Measurements from ENCODE around the gene TEAD4. TPM values are rescaled to one million over a fixed set of nuclear protein-coding genes. Genes with fewer than 3 reads are reported as not detected.
A peak's percentile ranks its signal among the peaks of the same experiment; 100 is the strongest.

Gene TEAD4
- total RNA-seq, 1 donor from 2014 or later, result 120 TPM

GRCh38 chr12:3005736-3006135 is 46.5 kb downstream of the TEAD4 start:
- TF ChIP-seq, protein P1, sequence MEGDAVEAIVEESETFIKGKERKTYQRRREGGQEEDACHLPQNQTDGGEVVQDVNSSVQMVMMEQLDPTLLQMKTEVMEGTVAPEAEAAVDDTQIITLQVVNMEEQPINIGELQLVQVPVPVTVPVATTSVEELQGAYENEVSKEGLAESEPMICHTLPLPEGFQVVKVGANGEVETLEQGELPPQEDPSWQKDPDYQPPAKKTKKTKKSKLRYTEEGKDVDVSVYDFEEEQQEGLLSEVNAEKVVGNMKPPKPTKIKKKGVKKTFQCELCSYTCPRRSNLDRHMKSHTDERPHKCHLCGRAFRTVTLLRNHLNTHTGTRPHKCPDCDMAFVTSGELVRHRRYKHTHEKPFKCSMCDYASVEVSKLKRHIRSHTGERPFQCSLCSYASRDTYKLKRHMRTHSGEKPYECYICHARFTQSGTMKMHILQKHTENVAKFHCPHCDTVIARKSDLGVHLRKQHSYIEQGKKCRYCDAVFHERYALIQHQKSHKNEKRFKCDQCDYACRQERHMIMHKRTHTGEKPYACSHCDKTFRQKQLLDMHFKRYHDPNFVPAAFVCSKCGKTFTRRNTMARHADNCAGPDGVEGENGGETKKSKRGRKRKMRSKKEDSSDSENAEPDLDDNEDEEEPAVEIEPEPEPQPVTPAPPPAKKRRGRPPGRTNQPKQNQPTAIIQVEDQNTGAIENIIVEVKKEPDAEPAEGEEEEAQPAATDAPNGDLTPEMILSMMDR (IDR thresholded peaks at IDR 0.05; ENCODE audit: unreplicated experiment), result no peak
- H3K27me3 Mint-ChIP-seq (ENCODE audit: unreplicated experiment), result peaks cover 7% of the 10 kb centered on the region
- H3K9me3 Mint-ChIP-seq (ENCODE audit: unreplicated experiment), result no peaks in the 10 kb centered on the region
- H3K27ac Mint-ChIP-seq (ENCODE audit: unreplicated experiment), result peak overlapping the region; percentile 9
- no peak for DNase-seq (ENCODE audit: low spot score)
- H3K36me3 Mint-ChIP-seq (ENCODE audit: low read depth, unreplicated experiment), result peaks cover 35% of the 10 kb centered on the region
- peaks cover 13% of the 10 kb centered on the region for H3K4me1 Mint-ChIP-seq (ENCODE audit: unreplicated experiment)
- no peak overlapping the region for H3K4me3 Mint-ChIP-seq (ENCODE audit: unreplicated experiment)

GRCh38 chr12:3009780-3010179 is 50.6 kb downstream of the TEAD4 start:
- TF ChIP-seq, protein P1 (IDR thresholded peaks at IDR 0.05; ENCODE audit: unreplicated experiment), result no peak
- Mint-ChIP-seq H3K4me3 (ENCODE audit: unreplicated experiment) (no peak overlapping the region), H3K27ac (ENCODE audit: unreplicated experiment) (no peak overlapping the region), H3K27me3 (ENCODE audit: unreplicated experiment) (peaks cover 2% of the 10 kb centered on the region), H3K4me1 (ENCODE audit: unreplicated experiment) (peaks cover 21% of the 10 kb centered on the region), H3K9me3 (ENCODE audit: unreplicated experiment) (no peaks in the 10 kb centered on the region), H3K36me3 (ENCODE audit: low read depth, unreplicated experiment) (peaks cover 21% of the 10 kb centered on the region)
- DNase-seq (ENCODE audit: low spot score), result no peak

DNA sequence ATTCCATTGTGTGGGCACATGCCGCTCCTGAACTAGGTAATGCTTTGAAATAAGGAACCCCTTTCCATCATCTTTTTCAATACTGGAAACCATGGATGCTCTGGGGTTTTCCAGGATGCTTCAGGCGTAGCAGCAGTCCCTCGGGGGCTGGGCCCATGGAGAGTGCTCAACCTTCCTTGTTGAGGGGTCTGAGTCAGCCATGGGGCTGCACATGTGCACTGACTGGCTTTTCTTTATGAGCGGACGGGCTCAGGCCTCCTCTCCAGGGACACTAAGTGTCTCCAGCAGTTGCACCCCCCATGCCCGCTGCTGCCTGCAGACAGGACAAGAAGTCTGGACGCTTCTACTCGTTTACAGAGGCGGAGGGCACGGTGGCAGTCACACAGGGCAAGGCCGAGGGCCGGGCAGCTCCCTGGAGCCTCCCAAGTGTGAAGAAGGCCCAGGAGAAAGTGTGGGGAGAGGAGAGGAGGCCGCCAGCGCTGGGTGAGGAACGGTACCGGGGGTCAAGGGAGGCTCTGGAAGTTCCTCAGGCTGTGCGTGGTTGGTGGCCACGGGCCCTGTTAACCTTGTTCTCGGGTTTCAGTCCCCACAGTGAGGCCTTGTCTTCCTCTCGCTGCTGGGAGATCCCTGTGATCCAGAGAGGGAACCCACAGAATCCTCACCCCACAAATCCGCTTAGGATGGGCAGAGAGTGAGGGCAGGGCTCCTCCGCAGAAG is 51.2 kb downstream of the TEAD4 start:
- Mint-ChIP-seq H3K4me3 (ENCODE audit: unreplicated experiment) (no peak overlapping the region), H3K9me3 (ENCODE audit: unreplicated experiment) (no peaks in the 10 kb centered on the region), H3K4me1 (ENCODE audit: unreplicated experiment) (peaks cover 25% of the 10 kb centered on the region), H3K27me3 (ENCODE audit: unreplicated experiment) (peaks cover 5% of the 10 kb centered on the region), H3K36me3 (ENCODE audit: low read depth, unreplicated experiment) (peaks cover 18% of the 10 kb centered on the region), H3K27ac (ENCODE audit: unreplicated experiment) (no peak overlapping the region)
- TF ChIP-seq, protein P1 (IDR thresholded peaks at IDR 0.05; ENCODE audit: unreplicated experiment), result no peak
- DNase-seq (ENCODE audit: low spot score), result no peak

DNA sequence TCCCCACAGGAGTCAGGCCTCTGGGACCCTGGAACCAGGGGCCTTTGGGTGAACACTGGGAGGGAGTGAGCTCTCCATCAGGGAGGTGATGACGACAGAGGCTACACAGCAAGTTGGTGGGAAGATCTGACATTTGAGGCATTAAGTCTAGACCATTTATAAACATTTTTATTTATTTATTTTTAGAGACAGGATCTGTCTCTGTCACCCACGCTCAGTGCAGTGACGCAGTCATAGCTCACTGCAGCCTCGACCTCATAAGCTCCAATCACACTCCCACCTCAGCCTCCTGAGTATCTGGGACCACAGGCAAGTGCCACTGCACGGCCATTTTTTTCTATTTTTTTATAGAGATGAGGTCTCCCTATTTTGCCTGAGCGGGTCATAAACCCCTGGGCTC is 53.6 kb downstream of the TEAD4 start:
- H3K9me3 Mint-ChIP-seq (ENCODE audit: unreplicated experiment), result no peaks in the 10 kb centered on the region
- TF ChIP-seq, protein P1 (IDR thresholded peaks at IDR 0.05; ENCODE audit: unreplicated experiment), result no peak
- H3K27ac Mint-ChIP-seq (ENCODE audit: unreplicated experiment), result peak overlapping the region; percentile 52
- no peak overlapping the region for H3K4me3 Mint-ChIP-seq (ENCODE audit: unreplicated experiment)
- no peak for DNase-seq (ENCODE audit: low spot score)
- H3K36me3 Mint-ChIP-seq (ENCODE audit: low read depth, unreplicated experiment), result peaks cover 24% of the 10 kb centered on the region
- peaks cover 2% of the 10 kb centered on the region for H3K27me3 Mint-ChIP-seq (ENCODE audit: unreplicated experiment)
- H3K4me1 Mint-ChIP-seq (ENCODE audit: unreplicated experiment), result peaks cover 27% of the 10 kb centered on the region

GRCh38 chr12:3014641-3015040 is 55.4 kb downstream of the TEAD4 start:
- Mint-ChIP-seq H3K9me3 (ENCODE audit: unreplicated experiment) (no peaks in the 10 kb centered on the region), H3K4me3 (ENCODE audit: unreplicated experiment) (no peak overlapping the region), H3K27me3 (ENCODE audit: unreplicated experiment) (peaks cover 2% of the 10 kb centered on the region), H3K4me1 (ENCODE audit: unreplicated experiment) (peaks cover 27% of the 10 kb centered on the region), H3K27ac (ENCODE audit: unreplicated experiment) (peak overlapping the region; percentile 57), H3K36me3 (ENCODE audit: low read depth, unreplicated experiment) (peaks cover 18% of the 10 kb centered on the region)
- TF ChIP-seq, protein P1 (IDR thresholded peaks at IDR 0.05; ENCODE audit: unreplicated experiment), result no peak
- DNase-seq (ENCODE audit: low spot score), result no peak
